WERI-Rb-1 (cell line): ENCODE results near the gene SLC25A1.

Source experiments
- DNase-seq: peaks from one replicate; pipeline ENCODE4 v3.0.0-alpha.2; 2020
- H3K27ac ChIP-seq: fragments of 250-450 bp; sonication (Bioruptor Pico); 2 replicates; pipeline ENCODE4 v1.5.1; 2020; ENCODE audit warnings: mild to moderate bottlenecking, moderate library complexity
- H3K27me3 ChIP-seq: fragments of 250-450 bp; sonication (Bioruptor Pico); 2 replicates; pipeline ENCODE4 v1.5.1; 2021; ENCODE audit warnings: mild to moderate bottlenecking, low read depth, moderate library complexity; ENCODE audit not compliant: insufficient read depth, severe bottlenecking
- H3K36me3 ChIP-seq: fragments of 250-450 bp; sonication (Bioruptor Pico); 2 replicates; pipeline ENCODE4 v1.5.1; 2020; ENCODE audit warnings: mild to moderate bottlenecking, moderate library complexity
- H3K4me3 ChIP-seq: 2 replicates; pipeline ENCODE4 v1.5.1; 2011; ENCODE audit warnings: low read depth, mild to moderate bottlenecking, control low read depth, low read length
- H3K9me3 ChIP-seq: fragments of 250-450 bp; sonication (Bioruptor Pico); 2 replicates; pipeline ENCODE4 v1.5.1; 2021; ENCODE audit warnings: mild to moderate bottlenecking, moderate library complexity; ENCODE audit not compliant: severe bottlenecking
- CTCF ChIP-seq: IDR thresholded peaks from 2 replicates; pipeline ENCODE4 v1.5.1; 2011; ENCODE audit warnings: low read depth, mild to moderate bottlenecking, control low read depth, inconsistent platforms, low read length

The SLC25A1 gene

GRCh38 chr22:19213001-19213400, 34.5 kb upstream of the SLC25A1 start:
- TF ChIP-seq CTCF, result no peak
- Histone ChIP-seq H3K4me3 (no peak overlapping the region), H3K9me3 (no peaks in the 10 kb centered on the region), H3K27ac (no peak overlapping the region), H3K27me3 (no peaks in the 10 kb centered on the region), H3K36me3 (peaks cover 4% of the 10 kb centered on the region; the same call in 1 of the 2 replicates)
- no peak for DNase-seq

GRCh38 chr22:19212302-19212870, 33.9 kb upstream of the SLC25A1 start:
- H3K27me3 ChIP-seq, result no peaks in the 10 kb centered on the region
- TF ChIP-seq CTCF, result no peak
- H3K36me3 ChIP-seq, result peaks cover 4% of the 10 kb centered on the region; the same call in 1 of the 2 replicates
- no peak for DNase-seq
- no peak overlapping the region for H3K27ac ChIP-seq
- no peaks in the 10 kb centered on the region for H3K9me3 ChIP-seq
- H3K4me3 ChIP-seq, result no peak overlapping the region

- no peak for TF ChIP-seq CTCF
These were observed 31.7 kb upstream of the SLC25A1 start for GRCh38 chr22:19210188-19210587.

GRCh38 chr22:19208287-19208847, 29.8 kb upstream of the SLC25A1 start:
- TF ChIP-seq CTCF, result no peak
- Histone ChIP-seq H3K4me3 (no peak overlapping the region), H3K36me3 (peaks cover 4% of the 10 kb centered on the region; the same call in 1 of the 2 replicates), H3K9me3 (no peaks in the 10 kb centered on the region), H3K27ac (no peak overlapping the region), H3K27me3 (no peaks in the 10 kb centered on the region)
- DNase-seq, result no peak

More at GRCh38 chr22:19210188-19210587, 31.7 kb upstream of the SLC25A1 start:
- Histone ChIP-seq H3K27me3 (no peaks in the 10 kb centered on the region), H3K4me3 (no peak overlapping the region), H3K36me3 (peaks cover 4% of the 10 kb centered on the region; the same call in 1 of the 2 replicates), H3K9me3 (no peaks in the 10 kb centered on the region), H3K27ac (no peak overlapping the region)
- DNase-seq, result no peak

GRCh38 chr22:19207884-19208283, 29.3 kb upstream of the SLC25A1 start:
- Histone ChIP-seq H3K27me3 (no peaks in the 10 kb centered on the region), H3K27ac (no peak overlapping the region)

More at GRCh38 chr22:19207884-19208283, 29.3 kb upstream of the SLC25A1 start:
- no peak for TF ChIP-seq CTCF
- DNase-seq, result no peak
- no peaks in the 10 kb centered on the region for H3K9me3 ChIP-seq
- H3K4me3 ChIP-seq, result no peak overlapping the region
- H3K36me3 ChIP-seq, result peaks cover 4% of the 10 kb centered on the region; the same call in 1 of the 2 replicates
